Dendritic cell treated with granulocyte-macrophage colony-stimulating factor and Interleukin-4, amounts not matched to agents 40 ng/mL and 50 ng/mL, for 4 days (primary cell): ENCODE measurements around the gene TRIM40.
"Not testable (repeated sequence)": the region's sequence is repeated elsewhere in the genome, so short reads cannot be mapped to it uniquely, and the experiment has no call there.

Experiments used
- H3K27ac Mint-ChIP-seq: one replicate; pipeline ENCODE4 v1.8.0; 2022; ENCODE audit warnings: mild to moderate bottlenecking, mixed read lengths
- H3K27me3 Mint-ChIP-seq: one replicate; pipeline ENCODE4 v1.8.0; 2022; ENCODE audit warnings: mild to moderate bottlenecking, mixed read lengths
- H3K36me3 Mint-ChIP-seq: one replicate; pipeline ENCODE4 v1.8.0; 2022; ENCODE audit warnings: low read depth, mixed read lengths
- H3K4me1 Mint-ChIP-seq: one replicate; pipeline ENCODE4 v1.8.0; 2022; ENCODE audit warnings: low read depth, mixed read lengths
- H3K4me3 Mint-ChIP-seq: one replicate; pipeline ENCODE4 v1.8.0; 2022; ENCODE audit warnings: mild to moderate bottlenecking, moderate library complexity, mixed read lengths
- H3K9me3 Mint-ChIP-seq: one replicate; pipeline ENCODE4 v1.8.0; 2022; ENCODE audit warnings: mixed read lengths
- intact Hi-C: fragments of 100-400 bp; cut with micrococcal nuclease; formaldehyde crosslinking; loops from one replicate; pipeline ENCODE4 v1.15.0; 2022

The TRIM40 gene

DNA sequence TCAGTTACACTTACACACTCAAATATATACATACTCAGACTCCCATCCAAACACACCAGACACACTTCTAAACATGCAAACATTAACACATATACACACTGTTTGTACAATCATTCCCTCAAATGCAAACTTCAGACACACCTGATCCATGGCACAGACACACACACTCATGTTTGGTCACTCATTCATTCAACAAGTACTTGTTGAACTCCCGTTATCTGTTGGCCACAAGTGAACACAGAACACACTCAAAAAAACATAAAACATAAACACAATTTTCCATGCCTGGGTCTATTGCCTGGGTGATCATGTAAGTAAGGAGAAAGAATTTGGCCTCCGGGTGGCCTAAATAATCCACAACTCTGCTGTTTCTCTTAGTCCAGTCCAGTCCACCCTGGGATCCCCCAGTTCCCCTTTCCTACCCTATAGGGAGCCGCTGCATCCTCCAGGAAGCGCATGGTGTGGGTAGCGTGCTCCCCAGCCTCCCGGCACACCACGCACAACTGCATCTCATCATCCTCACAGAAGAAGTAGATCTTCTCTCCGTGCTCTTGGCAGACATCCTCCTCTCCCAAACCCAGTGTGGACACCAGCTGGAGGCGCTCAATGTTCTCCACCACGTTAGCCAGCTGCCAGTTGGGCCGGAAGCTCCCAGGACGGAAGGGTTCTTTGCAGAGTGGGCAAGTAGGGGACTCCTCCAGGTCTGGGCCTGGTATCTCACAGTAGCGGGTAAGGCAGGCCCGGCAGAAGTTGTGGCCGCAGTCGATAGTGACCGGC lies 24.3 kb downstream of the TRIM40 start:
- Mint-ChIP-seq H3K9me3 (no peaks in the 10 kb centered on the region), H3K27ac (no peak overlapping the region), H3K4me3 (no peak overlapping the region), H3K36me3 (no peaks in the 10 kb centered on the region), H3K27me3 (peaks cover 10% of the 10 kb centered on the region), H3K4me1 (peaks cover 45% of the 10 kb centered on the region)
- intact Hi-C loops = no loop called here

DNA sequence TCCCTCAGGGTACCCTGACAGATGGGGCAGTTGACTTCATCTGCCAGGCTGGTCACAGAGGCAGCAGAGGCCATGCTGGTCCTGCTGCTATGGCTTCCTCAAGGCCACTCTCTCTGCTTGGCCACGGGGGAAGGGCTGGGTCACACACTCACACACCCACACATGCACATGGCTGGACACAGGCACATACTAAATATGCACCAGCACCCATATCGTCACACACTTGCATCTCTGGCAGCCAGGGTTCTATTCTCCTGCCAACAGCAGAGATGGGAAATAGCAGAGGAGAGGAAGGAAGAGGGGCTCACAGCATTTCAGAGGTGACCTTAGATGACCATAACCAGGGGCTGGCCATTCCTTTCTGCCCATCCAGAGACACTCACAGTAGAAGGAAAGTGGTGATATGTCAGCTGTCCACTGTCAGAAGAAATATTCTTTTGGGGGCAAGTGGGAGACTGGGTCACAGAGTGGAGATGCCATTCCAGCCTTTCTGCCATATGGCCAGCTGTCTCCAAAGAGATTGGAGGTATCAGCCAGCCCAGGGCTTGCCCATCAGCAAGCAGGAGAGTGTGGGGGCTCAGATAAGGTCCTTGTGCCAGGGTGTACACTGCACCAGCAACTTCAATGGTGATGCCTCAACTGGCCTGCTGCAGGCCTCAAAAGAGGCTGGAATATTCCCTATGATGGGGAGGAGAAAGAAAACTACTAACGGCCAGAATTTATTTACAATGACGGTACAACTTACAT lies 25.0 kb downstream of the TRIM40 start, which contains the start of gene TRIM10:
Gene TRIM10 (minus strand): TSS at position 427 of the 747 bp plus-strand sequence. CDS start 353 bp downstream, at position 74.
- intact Hi-C loops = no loop called here
- H3K4me1 Mint-ChIP-seq = peaks cover 38% of the 10 kb centered on the region
- peaks cover 10% of the 10 kb centered on the region for H3K27me3 Mint-ChIP-seq
- no peaks in the 10 kb centered on the region for H3K9me3 Mint-ChIP-seq
- no peak within 1 kb of the TSS for H3K4me3 Mint-ChIP-seq
- H3K27ac Mint-ChIP-seq = no peak within 1 kb of the TSS
- H3K36me3 Mint-ChIP-seq = no peaks in the 10 kb centered on the region

DNA sequence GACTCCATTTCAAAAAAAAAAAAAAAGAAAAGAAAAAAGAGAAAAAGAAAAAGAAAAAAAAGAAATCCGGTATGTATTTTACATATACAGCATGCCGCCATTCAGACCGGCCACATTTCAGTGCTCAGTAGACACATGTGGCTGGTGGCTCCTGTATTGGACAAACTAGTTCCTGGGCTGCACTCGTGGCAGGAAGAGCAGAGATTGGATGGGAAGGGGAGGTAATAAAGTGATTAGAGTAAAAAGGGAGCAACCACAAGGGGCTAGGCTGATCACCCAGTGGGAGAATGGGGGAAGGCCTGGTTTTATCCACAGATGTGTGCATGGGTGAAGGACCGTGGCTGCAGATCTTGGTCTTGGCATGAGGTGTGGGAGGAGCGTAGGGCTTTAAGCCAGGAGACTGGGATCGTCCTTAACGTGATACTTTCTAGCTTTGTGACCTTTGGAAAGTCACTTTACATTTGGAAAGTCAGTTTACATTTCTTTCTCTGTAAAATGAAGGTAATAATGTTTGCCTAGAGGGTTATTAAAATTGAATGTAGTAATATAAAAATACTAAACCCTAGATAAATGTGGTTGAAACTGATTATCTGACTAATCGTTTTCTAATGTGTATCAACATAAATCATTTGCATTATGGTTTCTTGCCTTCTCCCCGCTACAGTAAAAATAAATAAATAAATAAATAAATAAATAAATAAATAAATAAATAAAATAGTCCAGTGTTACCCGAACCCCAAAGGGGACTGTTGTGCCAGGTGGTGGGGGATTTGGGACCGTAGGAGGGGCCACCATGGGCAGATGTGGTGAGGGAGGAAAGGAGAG lies 26.5 kb downstream of the TRIM40 start:
- intact Hi-C loops = no loop called here
- Mint-ChIP-seq H3K4me1 (peaks cover 33% of the 10 kb centered on the region), H3K36me3 (no peaks in the 10 kb centered on the region), H3K4me3 (no peak overlapping the region), H3K9me3 (no peaks in the 10 kb centered on the region), H3K27ac (no peak overlapping the region), H3K27me3 (peaks cover 15% of the 10 kb centered on the region)

DNA sequence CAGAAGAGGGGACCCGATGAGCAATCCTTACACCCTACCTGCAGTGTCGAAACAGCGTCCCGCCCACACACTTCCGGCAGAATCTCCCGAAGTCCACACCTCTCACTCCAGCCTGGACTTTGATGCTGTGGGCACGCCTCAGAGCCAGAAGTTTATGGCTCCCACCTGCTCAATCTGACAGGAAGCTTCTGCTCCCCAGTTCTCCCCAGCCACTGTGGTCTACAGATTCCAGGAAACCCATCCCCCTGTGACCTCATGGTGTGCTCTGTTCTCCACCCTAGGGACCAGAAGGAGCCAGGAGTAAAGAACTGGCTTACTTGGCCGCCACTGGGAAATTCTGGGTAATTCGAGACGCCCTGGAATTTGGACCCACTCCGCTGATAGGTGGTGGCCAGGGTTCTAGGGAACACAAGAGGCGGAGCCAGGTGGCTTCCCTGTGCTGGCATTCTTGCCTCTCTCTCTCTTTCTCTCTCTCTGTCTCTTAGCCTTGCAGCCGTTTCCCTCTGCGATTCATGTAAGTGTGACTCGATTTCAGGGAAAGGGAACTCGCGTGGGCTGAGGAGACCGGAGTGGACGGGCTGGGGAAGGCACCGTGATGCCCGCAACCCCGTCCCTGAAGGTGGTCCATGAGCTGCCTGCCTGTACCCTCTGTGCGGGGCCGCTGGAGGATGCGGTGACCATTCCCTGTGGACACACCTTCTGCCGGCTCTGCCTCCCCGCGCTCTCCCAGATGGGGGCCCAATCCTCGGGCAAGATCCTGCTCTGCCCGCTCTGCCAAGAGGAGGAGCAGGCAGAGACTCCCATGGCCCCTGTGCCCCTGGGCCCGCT lies 27.4 kb downstream of the TRIM40 start, which contains the start of gene TRIM15:
Gene TRIM15 (plus strand): TSS at position 457 of the 828 bp plus-strand sequence. CDS start 139 bp downstream, at position 596.
- intact Hi-C loops = no loop called here
- Mint-ChIP-seq H3K9me3 (no peaks in the 10 kb centered on the region), H3K27me3 (peaks cover 18% of the 10 kb centered on the region), H3K36me3 (no peaks in the 10 kb centered on the region), H3K4me3 (no peak within 1 kb of the TSS), H3K4me1 (peaks cover 27% of the 10 kb centered on the region), H3K27ac (no peak within 1 kb of the TSS)

DNA sequence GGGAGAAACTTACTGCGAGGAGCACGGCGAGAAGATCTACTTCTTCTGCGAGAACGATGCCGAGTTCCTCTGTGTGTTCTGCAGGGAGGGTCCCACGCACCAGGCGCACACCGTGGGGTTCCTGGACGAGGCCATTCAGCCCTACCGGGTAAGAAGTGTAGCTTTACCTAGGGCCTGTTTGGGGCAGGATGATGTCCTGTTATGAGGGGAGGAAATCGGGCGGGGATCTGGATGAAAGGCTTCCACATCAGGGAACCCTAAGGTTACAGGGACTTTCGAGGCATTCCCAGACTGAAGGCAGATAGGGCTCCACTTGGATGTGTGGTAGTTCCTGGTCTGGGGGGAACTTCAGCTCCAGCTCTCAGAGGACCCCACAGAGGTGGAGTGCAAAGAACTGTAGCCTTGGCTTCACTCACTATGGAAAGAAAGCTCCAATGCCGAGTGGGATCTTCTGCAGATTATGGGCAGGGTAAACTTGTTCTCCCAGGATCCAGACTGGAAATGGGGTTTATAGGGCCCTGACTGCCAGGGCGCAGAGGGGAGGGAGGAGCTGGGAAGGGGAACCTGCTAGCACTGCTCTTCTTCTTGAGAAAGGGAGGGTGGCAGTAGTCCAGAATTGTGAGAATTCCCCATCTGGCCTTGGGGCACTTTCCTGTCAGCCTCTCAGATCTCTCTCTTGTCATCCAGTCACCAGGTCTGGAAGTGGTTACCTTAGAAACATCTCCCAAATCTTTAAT lies 28.1 kb downstream of the TRIM40 start:
- intact Hi-C loops = no loop called here
- peaks cover 23% of the 10 kb centered on the region for H3K27me3 Mint-ChIP-seq

DNA sequence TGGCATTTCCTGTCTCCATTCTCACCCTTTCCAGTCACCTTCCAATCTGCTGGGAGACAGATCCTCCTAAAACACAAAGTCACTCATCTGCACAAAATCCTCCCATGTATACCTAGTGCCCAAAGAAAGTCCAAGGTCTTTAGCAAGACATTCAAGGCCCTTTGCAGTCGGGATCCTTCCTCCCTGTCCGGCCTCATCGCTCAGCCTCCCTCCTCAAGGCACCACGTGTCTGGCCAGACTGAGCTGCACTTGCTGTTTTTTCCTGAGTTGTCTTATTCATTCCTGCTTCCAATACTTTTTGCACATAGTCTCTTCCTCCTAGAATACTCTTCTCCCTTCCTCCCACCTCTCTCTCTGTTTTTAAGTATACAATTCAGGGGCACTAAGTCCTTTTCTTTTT lies 28.8 kb downstream of the TRIM40 start:
- peaks cover 23% of the 10 kb centered on the region for H3K4me1 Mint-ChIP-seq
- no peak overlapping the region for H3K27ac Mint-ChIP-seq
- H3K27me3 Mint-ChIP-seq = peaks cover 24% of the 10 kb centered on the region
- intact Hi-C loops = no loop called here
- H3K36me3 Mint-ChIP-seq = no peaks in the 10 kb centered on the region
- H3K4me3 Mint-ChIP-seq = no peak overlapping the region
- no peaks in the 10 kb centered on the region for H3K9me3 Mint-ChIP-seq

More for the DNA sequence above, 28.1 kb downstream of the TRIM40 start:
- no peak overlapping the region for H3K4me3 Mint-ChIP-seq
- no peaks in the 10 kb centered on the region for H3K36me3 Mint-ChIP-seq
- H3K4me1 Mint-ChIP-seq = peaks cover 22% of the 10 kb centered on the region
- H3K27ac Mint-ChIP-seq = no peak overlapping the region
- H3K9me3 Mint-ChIP-seq = no peaks in the 10 kb centered on the region

DNA sequence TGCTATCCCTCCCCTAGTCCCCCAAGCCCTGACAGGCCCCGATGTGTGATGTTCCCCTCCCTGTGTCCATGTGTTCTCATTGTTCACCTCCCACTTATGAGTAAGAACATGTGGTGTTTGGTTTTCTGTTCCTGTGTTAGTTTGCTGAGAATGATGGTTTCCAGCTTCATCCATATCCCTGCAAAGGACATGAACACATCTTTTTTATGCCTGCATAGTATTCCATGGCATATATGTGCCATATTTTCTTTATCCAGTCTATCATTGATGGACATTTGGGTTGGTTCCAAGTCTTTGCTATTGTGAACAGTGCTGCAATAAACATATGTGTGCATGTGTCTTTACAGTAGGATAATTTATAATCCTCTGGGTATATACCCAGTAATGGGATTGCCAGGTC lies 29.3 kb downstream of the TRIM40 start:
- Mint-ChIP-seq H3K4me1 (peaks cover 23% of the 10 kb centered on the region), H3K27me3 (peaks cover 28% of the 10 kb centered on the region)
- H3K27ac Mint-ChIP-seq, H3K36me3 Mint-ChIP-seq, H3K4me3 Mint-ChIP-seq, intact Hi-C loops, H3K9me3 Mint-ChIP-seq: not testable (repeated sequence)

DNA sequence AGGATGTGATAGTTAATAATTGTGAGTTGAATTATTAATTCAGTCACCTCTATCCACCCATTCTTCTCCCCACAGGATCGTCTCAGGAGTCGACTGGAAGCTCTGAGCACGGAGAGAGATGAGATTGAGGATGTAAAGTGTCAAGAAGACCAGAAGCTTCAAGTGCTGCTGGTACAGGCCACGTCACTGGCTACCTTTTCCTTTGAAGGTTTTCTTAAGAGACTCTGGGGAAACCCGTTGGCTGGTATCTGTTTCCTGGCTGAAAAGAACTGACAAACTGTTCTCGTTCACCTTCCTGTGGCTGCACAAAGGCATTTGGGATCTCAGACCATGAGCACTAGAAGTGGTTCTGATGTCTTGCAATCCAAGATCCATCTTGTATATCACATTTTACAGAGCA lies 31.2 kb downstream of the TRIM40 start:
- Mint-ChIP-seq H3K27me3 (peaks cover 47% of the 10 kb centered on the region), H3K9me3 (no peaks in the 10 kb centered on the region), H3K36me3 (no peaks in the 10 kb centered on the region), H3K4me3 (no peak overlapping the region), H3K4me1 (peaks cover 20% of the 10 kb centered on the region), H3K27ac (no peak overlapping the region)
- intact Hi-C loops = no loop called here

DNA sequence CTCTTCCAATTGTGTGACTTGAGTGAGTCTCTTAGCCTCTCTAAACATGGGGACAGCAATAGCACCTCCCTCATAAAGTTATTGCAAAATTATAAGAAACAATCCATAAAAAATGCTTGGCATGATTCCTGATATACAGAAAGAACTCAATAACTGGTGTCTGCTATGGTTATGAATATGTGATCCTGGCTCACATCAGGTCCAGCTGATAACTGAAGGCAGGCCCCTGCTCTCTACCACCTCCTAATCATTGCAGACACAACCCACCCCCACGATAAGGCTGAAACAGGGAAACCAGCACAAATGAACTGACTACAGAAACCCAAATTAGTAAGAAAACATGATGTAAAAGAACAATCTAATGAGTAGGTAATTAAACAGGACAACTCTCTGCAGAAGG lies 32.8 kb downstream of the TRIM40 start:
- Mint-ChIP-seq H3K27ac (no peak overlapping the region), H3K9me3 (no peaks in the 10 kb centered on the region), H3K4me1 (peaks cover 20% of the 10 kb centered on the region), H3K4me3 (no peak overlapping the region), H3K27me3 (peaks cover 59% of the 10 kb centered on the region), H3K36me3 (no peaks in the 10 kb centered on the region)
- intact Hi-C loops = no loop called here

DNA sequence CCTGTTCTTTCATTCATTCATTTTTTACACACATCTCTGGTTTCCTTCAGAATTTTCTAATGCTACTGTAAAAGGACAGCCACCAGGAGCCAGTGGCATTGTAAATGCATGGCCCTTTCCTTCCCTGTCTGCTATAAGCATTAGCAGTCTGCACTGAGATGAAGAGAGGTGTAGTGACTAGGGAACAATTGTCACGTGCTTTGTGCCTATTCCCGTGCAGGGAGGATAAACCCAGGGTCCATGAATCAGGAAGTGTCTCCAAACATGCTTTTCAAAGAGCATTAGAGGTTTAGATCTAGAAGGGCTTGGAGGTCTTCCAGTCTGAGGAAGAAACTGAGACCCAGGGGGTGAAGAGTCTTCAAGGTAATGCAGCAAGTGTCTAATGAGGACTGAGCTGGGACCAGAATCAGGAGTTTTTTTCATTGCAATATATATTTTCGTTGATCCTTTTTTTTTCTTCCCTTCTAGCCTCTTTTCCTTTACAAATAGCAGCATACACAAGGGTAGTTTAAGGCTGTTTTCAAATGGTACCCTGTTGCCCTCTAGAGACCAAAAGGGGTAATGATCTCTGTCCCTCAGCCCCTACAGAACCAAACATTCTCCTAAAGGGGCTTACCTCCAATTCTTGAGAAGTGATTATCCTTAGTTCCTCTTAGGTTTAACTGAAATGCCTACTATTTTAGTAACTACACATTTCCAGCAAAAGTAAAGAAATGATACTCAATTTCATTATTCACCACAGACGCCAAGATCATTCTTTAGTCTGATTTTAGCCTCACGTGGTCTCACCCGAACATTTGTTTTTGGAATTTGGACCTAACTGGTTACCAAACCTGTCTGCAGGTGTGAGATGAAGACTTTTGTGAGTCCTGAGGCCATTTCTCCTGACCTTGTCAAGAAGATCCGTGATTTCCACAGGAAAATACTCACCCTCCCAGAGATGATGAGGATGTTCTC lies 34.0 kb downstream of the TRIM40 start:
- Mint-ChIP-seq H3K27me3 (peaks cover 57% of the 10 kb centered on the region), H3K4me3 (no peak overlapping the region), H3K27ac (no peak overlapping the region)

DNA sequence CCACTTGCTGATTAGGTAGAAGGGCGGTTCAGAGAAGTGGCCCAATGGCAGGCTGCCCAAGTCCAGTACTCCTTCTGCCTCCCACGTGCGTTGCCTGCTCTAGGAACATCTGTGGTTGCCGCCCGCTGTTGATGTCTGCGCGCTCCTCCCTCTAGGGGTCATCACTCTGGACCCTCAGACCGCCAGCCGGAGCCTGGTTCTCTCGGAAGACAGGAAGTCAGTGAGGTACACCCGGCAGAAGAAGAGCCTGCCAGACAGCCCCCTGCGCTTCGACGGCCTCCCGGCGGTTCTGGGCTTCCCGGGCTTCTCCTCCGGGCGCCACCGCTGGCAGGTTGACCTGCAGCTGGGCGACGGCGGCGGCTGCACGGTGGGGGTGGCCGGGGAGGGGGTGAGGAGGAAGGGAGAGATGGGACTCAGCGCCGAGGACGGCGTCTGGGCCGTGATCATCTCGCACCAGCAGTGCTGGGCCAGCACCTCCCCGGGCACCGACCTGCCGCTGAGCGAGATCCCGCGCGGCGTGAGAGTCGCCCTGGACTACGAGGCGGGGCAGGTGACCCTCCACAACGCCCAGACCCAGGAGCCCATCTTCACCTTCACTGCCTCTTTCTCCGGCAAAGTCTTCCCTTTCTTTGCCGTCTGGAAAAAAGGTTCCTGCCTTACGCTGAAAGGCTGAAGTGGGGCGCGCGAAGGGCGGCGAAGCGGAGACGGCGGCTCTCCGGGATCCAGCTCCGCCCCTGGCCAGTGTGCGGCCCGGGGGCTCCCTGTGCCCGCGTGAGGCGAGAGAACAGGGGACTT lies 35.9 kb downstream of the TRIM40 start:
- H3K9me3 Mint-ChIP-seq = no peaks in the 10 kb centered on the region
- intact Hi-C loops = loop anchor here (5.0 kb wide), 1 partner anchor 325 kb away; no protein-coding TSS in a partner anchor
- peaks cover 68% of the 10 kb centered on the region for H3K27me3 Mint-ChIP-seq
- no peak overlapping the region for H3K27ac Mint-ChIP-seq
- H3K4me3 Mint-ChIP-seq = no peak overlapping the region
- H3K4me1 Mint-ChIP-seq = peaks cover 10% of the 10 kb centered on the region
- H3K36me3 Mint-ChIP-seq = no peaks in the 10 kb centered on the region

More for the DNA sequence above, 34.0 kb downstream of the TRIM40 start:
- Mint-ChIP-seq H3K36me3 (no peaks in the 10 kb centered on the region), H3K4me1 (peaks cover 10% of the 10 kb centered on the region), H3K9me3 (no peaks in the 10 kb centered on the region)
- intact Hi-C loops = loop anchor here (1.0 to 5.0 kb wide), 2 partner anchors 67 to 323 kb away; no protein-coding TSS in a partner anchor
